HEK293T (cell line): Measurements from ENCODE around the gene KIF4A.

Source experiments
- ARNT ChIP-seq: fragments of 450-650 bp; IDR thresholded peaks from 2 replicates; pipeline ENCODE4 v1.6.1; 2017; ENCODE audit warnings: mild to moderate bottlenecking
- ELF4 ChIP-seq: fragments of 450-650 bp; IDR thresholded peaks from 2 replicates; pipeline ENCODE4 v1.6.1; 2017; ENCODE audit warnings: antibody characterized with exemption
- SP1 ChIP-seq: fragments of 450-650 bp; IDR thresholded peaks from 2 replicates; pipeline ENCODE4 v1.6.1; 2017
- SUZ12 ChIP-seq: fragments of 450-650 bp; IDR thresholded peaks from 2 replicates; pipeline ENCODE4 v1.6.1; 2016; ENCODE audit warnings: mild to moderate bottlenecking

GRCh38 chrX:70257423-70258288, 32.2 kb upstream of the KIF4A start:
- TF ChIP-seq ARNT (no peak), ELF4 (no peak), SUZ12 (no peak), SP1 (no peak)
